Measurements from ENCODE around the gene RAD51B. TPM values are rescaled to one million over a fixed set of nuclear protein-coding genes. Genes with fewer than 3 reads are reported as not detected.

RAD51B gene
- total RNA-seq, 2 donors from 2014 or later = 9.3 to 12.1 TPM

DNA sequence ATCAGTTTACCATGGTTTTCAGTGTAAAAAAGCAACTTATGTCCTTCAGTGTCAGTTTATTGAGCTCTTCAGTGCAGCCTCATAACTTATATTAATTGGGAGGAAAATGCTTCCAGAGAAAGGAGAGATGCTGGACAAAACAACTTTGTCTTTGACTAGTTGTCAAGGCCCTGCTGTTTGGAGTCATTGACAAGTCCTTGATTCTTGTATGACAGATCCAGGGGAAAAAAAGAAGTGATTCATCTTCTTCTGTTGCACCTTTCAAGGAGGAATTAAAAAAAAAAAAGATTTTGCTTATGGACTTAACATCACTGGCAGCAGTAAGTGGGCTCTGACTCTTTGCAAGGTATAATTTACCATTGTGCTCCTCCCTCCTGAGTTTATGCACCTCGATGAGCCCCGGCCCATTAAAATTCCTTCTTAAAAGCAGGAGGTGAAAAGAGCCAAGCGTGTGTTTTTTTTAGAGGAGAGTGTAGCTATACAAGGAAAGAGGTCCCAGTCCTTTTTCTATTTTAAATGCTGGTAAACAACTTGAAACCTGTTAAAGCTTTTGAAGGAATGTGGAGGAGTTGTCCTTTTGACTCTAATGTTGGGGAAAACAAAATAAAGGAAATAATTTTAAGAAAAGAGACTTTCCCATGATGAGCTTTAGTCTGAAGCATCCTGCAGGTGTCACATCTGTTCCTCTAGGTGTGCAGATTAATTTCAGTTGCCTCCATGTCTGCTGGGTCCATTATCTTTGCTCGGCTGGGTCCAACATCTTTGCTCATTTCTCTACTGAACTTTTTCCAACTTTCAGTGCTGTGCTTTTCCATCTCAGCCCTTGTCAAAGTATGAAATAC is 431.6 kb downstream of the RAD51B start:
- Histone ChIP-seq H3K27ac (peak overlapping the region; percentile 82 to 88), H3K9me3 (no peaks in the 10 kb centered on the region), H3K4me3 (no peak overlapping the region), H3K27me3 (replicated peaks; ENCODE audit: insufficient read depth) (no peaks in the 10 kb centered on the region), H3K36me3 (no peaks in the 10 kb centered on the region), H3K4me1 (ENCODE audit: control insufficient read depth in 1 of 2, low read depth in 2 of 2) (peaks cover 46 to 60% of the 10 kb centered on the region in 2 donors)
- TF ChIP-seq, protein P1, sequence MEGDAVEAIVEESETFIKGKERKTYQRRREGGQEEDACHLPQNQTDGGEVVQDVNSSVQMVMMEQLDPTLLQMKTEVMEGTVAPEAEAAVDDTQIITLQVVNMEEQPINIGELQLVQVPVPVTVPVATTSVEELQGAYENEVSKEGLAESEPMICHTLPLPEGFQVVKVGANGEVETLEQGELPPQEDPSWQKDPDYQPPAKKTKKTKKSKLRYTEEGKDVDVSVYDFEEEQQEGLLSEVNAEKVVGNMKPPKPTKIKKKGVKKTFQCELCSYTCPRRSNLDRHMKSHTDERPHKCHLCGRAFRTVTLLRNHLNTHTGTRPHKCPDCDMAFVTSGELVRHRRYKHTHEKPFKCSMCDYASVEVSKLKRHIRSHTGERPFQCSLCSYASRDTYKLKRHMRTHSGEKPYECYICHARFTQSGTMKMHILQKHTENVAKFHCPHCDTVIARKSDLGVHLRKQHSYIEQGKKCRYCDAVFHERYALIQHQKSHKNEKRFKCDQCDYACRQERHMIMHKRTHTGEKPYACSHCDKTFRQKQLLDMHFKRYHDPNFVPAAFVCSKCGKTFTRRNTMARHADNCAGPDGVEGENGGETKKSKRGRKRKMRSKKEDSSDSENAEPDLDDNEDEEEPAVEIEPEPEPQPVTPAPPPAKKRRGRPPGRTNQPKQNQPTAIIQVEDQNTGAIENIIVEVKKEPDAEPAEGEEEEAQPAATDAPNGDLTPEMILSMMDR (IDR thresholded peaks at IDR 0.05) = no peak
- DNase-seq (ENCODE audit: low spot score) = no peak
- no peak for ATAC-seq (ENCODE audit: insufficient number of reproducible peaks, low FRiP score, low read depth)

DNA sequence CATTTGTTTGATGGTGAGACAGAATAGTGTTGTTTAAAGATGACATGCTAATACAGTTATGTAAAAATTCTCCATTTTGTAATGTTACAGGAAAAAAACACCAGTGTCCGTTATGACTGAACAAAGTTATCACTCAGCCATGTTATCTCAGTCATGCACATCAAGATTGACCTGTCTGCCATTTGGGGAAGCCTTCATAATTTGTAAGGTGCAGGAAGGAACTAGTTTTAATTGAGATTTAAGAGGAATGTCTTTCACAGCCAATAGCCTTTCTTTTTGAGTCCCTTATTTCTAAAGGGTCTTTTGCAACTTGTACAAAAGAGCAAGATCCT is 432.2 kb downstream of the RAD51B start:
- Histone ChIP-seq H3K4me3 (no peak overlapping the region), H3K4me1 (ENCODE audit: control insufficient read depth in 1 of 2, low read depth in 2 of 2) (peaks cover 41 to 56% of the 10 kb centered on the region in 2 donors), H3K27me3 (replicated peaks; ENCODE audit: insufficient read depth) (no peaks in the 10 kb centered on the region), H3K9me3 (no peaks in the 10 kb centered on the region), H3K36me3 (no peaks in the 10 kb centered on the region), H3K27ac (peak overlapping the region; percentile 82 to 88)
- DNase-seq (ENCODE audit: low spot score) (no peak), ATAC-seq (ENCODE audit: insufficient number of reproducible peaks, low FRiP score, low read depth) (no peak)
- TF ChIP-seq, protein P1 (IDR thresholded peaks at IDR 0.05) = no peak

DNA sequence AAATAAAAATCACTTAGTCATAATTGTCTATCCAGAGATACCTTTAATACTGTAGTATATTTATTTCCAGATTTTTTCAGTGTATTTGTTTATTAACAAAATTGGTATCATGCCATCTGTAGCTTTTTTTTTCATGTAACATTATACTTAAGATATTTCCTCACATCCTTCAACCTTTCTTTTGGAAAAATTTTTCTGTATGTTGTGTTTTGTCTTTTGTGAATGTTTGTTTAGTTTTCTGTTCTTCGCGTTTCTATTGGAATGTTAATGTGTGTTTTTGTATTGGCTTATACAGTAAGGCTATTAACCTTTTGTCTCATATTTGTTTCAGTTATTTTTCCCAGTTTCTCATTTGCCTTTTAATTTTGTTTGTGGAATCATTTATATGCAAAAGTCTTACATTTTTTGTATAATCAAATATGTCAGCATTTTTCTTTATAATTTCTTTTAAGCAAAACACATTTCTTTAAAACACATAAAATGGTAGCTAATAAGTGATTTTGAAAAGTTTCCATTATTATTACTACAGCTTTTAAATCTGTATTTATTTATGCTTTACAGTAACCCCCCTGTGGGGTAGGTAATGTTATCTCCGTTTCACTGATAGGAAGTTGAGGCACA is 433.7 kb downstream of the RAD51B start:
- no peaks in the 10 kb centered on the region for H3K36me3 ChIP-seq
- H3K27me3 ChIP-seq (replicated peaks; ENCODE audit: insufficient read depth) = no peaks in the 10 kb centered on the region
- H3K4me3 ChIP-seq = no peak overlapping the region
- no peaks in the 10 kb centered on the region for H3K9me3 ChIP-seq
- peaks cover 28 to 41% of the 10 kb centered on the region in 2 donors for H3K4me1 ChIP-seq (ENCODE audit: control insufficient read depth in 1 of 2, low read depth in 2 of 2)
- H3K27ac ChIP-seq = no peak overlapping the region
- ATAC-seq (ENCODE audit: insufficient number of reproducible peaks, low FRiP score, low read depth) = no peak
- TF ChIP-seq, protein P1 (IDR thresholded peaks at IDR 0.05) = no peak
- DNase-seq (ENCODE audit: low spot score) = no peak

DNA sequence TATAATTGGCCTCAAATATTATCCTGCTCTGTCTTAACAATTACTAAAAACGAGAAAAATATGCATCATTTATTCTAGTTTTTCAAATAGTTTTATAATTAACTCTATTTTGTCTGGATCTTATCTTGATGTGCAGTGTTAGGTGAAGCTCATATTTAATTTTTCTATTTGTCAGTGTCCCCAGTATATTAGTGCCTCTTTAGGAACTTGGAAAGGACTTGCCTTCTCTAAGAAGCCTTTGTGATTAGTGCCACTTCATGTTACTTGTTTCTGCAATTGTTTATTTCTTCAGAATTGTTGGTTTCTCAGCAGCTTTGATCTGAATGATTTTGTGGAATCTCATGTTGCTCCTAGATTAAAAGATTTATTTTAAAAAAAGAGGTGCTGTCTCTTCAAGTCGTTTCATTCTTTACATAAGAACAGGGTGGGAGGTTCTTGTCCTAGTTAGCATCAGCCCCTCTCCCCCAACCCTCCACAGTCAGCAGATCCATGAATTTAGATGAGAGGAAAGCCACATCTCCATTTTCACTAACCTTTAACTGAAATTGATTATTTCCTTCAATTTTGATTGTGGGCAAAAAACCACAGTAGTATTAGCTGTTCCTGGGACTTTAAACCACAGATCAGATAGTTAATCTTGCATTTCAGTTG is 434.4 kb downstream of the RAD51B start:
- Histone ChIP-seq H3K36me3 (no peaks in the 10 kb centered on the region), H3K27ac (no peak overlapping the region), H3K4me1 (ENCODE audit: control insufficient read depth in 1 of 2, low read depth in 2 of 2) (peaks cover 22 to 33% of the 10 kb centered on the region in 2 donors), H3K9me3 (no peaks in the 10 kb centered on the region), H3K27me3 (replicated peaks; ENCODE audit: insufficient read depth) (no peaks in the 10 kb centered on the region), H3K4me3 (no peak overlapping the region)
- DNase-seq (ENCODE audit: low spot score) (no peak), ATAC-seq (ENCODE audit: insufficient number of reproducible peaks, low FRiP score, low read depth) (no peak)
- TF ChIP-seq, protein P1 (IDR thresholded peaks at IDR 0.05) = no peak

All from thoracic aorta (tissue), 2 donors.